Keratinocyte (primary cell): ENCODE measurements around the gene SEC31A.

Experiments used
- EZH2 ChIP-seq: IDR thresholded peaks from one replicate; pipeline ENCODE4 v1.6.1; 2012; ENCODE audit warnings: inconsistent platforms, mild to moderate bottlenecking, low read length, moderate library complexity
- TF ChIP-seq, protein P1 (sequence below), 3 experiments: IDR thresholded peaks in 1 of 3; conservative IDR thresholded peaks in 1 of 3; optimal IDR thresholded peaks in 1 of 3; 2 replicates in 2 of 3; 3 replicates in 1 of 3; pipeline versions ENCODE3 to v1.5.1; 2011; ENCODE audit warnings: low read length in 3 of 3, mild to moderate bottlenecking in 3 of 3, moderate library complexity in 2 of 3, control low read depth in 1 of 3, inconsistent platforms in 1 of 3; ENCODE audit not compliant: insufficient read depth in 2 of 3; ENCODE audit errors: extremely low read depth in 1 of 3

DNA sequence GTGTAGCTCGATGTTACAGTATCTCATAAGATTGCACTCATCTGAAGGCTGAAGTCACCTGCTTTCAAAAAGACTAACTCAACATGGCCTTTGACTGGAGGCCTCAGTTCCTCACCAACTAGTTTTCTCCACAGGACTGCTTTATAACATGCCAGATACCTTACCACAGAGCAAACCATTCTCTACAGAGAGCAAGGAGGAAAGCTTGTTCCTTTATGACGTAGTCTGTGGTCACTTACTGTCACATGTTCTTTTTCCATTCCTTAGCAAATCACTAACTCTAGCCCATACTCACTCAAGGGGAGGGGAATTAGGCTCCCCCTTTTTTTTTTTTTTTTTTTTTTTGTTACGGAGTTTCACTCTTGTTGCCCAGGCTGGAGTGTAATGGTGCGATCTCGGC, 12.8 kb upstream of the SEC31A start:
- TF ChIP-seq, protein P1, sequence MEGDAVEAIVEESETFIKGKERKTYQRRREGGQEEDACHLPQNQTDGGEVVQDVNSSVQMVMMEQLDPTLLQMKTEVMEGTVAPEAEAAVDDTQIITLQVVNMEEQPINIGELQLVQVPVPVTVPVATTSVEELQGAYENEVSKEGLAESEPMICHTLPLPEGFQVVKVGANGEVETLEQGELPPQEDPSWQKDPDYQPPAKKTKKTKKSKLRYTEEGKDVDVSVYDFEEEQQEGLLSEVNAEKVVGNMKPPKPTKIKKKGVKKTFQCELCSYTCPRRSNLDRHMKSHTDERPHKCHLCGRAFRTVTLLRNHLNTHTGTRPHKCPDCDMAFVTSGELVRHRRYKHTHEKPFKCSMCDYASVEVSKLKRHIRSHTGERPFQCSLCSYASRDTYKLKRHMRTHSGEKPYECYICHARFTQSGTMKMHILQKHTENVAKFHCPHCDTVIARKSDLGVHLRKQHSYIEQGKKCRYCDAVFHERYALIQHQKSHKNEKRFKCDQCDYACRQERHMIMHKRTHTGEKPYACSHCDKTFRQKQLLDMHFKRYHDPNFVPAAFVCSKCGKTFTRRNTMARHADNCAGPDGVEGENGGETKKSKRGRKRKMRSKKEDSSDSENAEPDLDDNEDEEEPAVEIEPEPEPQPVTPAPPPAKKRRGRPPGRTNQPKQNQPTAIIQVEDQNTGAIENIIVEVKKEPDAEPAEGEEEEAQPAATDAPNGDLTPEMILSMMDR (optimal IDR thresholded peaks at IDR 0.05 in 1 of 3, IDR thresholded peaks at IDR 0.05 in 1 of 3, conservative IDR thresholded peaks at IDR 0.05 in 1 of 3; ENCODE audit: extremely low read depth in 1 of 3, insufficient read depth in 2 of 3, low read length in 3 of 3), result no peak
- TF ChIP-seq EZH2, result no peak
